HepG2 (cell line): ENCODE results near the gene PCDHA9. TPM values are rescaled to one million over a fixed set of nuclear protein-coding genes. Genes with fewer than 3 reads are reported as not detected.

ENCODE experiments used
- AHDC1 ChIP-seq: sonication (generic); formaldehyde crosslinking; IDR thresholded peaks from 2 replicates; pipeline ENCODE4 v1.5.1; 2020; ENCODE audit warnings: mild to moderate bottlenecking, missing genetic modification reagents, borderline replicate concordance
- EEA1 ChIP-seq: sonication (generic); formaldehyde crosslinking; IDR thresholded peaks from 2 replicates; pipeline ENCODE4 v1.5.1; 2020; ENCODE audit warnings: mild to moderate bottlenecking, missing genetic modification reagents, borderline replicate concordance
- MAFK ChIP-seq, 2 experiments: IDR thresholded peaks in 1 of 2; conservative IDR thresholded peaks in 1 of 2; 2 replicates each; pipeline ENCODE4 v1.6.1; 2011; ENCODE audit warnings: improper control_type of control experiment in 2 of 2, low read length in 2 of 2
- ZBTB34 ChIP-seq: sonication (generic); formaldehyde crosslinking; IDR thresholded peaks from 2 replicates; pipeline ENCODE4 v1.8.0; 2022; ENCODE audit warnings: mild to moderate bottlenecking, missing genetic modification reagents
- ZNF441 ChIP-seq: sonication (generic); formaldehyde crosslinking; IDR thresholded peaks from 2 replicates; pipeline ENCODE4 v1.7.0; 2021; ENCODE audit warnings: missing genetic modification reagents, borderline replicate concordance
- ZNF747 ChIP-seq: sonication (generic); formaldehyde crosslinking; IDR thresholded peaks from 2 replicates; pipeline ENCODE4 v1.8.1; 2023; ENCODE audit warnings: missing genetic modification reagents, mild to moderate bottlenecking, borderline replicate concordance
- ZZZ3 ChIP-seq: sonication (generic); formaldehyde crosslinking; IDR thresholded peaks from 2 replicates; pipeline ENCODE4 v1.4.0; 2020; ENCODE audit warnings: missing genetic modification reagents, mild to moderate bottlenecking, borderline replicate concordance
- polyA plus RNA-seq, 8 experiments: library from polyadenylated mRNA; depleted of rRNA in 3 of 8; stranded (reverse) in 7 of 8; unstranded in 1 of 8; fragments of >200 nt; fragmentation: Illumina TruSeq in 4 of 8; extraction: Trizol in 4 of 8; gene quantifications; 2 replicates each; pipeline versions ENCODE4 v1.2.1 to v1.2.3, GENCODE V29; 2011 to 2016; ENCODE audit warnings: low read depth in 4 of 8, missing spikeins in 1 of 8, mixed read lengths in 1 of 8; ENCODE audit not compliant: insufficient read depth in 1 of 8
- total RNA-seq, 5 experiments: library from RNA; depleted of rRNA; stranded (reverse); fragments of >200 nt; fragmentation: Illumina TruSeq; extraction: Trizol; gene quantifications; 2 replicates each; pipeline ENCODE4 v1.2.3, GENCODE V29; 2016; ENCODE audit warnings: low read depth in 1 of 5

PCDHA9 gene
- total and polyA plus RNA-seq, 2 of the 13 experiments (the other 11 are each of a cell fraction or from before 2014, with no cell fraction given): 0.03 TPM; not detected in 1

- TF ChIP-seq AHDC1 (no peak), EEA1 (CRISPR knock-in tag) (no peak), ZZZ3 (CRISPR knock-in tag) (no peak), ZBTB34 (no peak), MAFK (conservative IDR thresholded peaks at IDR 0.05 in 1 of 2, IDR thresholded peaks at IDR 0.05 in 1 of 2; ENCODE audit: low read length in 2 of 2) (peak in 1 of 2 experiments; percentile 31; a peak in 2 of 4 replicates), ZNF747 (no peak), ZNF441 (CRISPR knock-in tag) (no peak)
Observed at GRCh38 chr5:140855772-140856674, 7.8 kb downstream of the PCDHA9 start, which contains the start of gene PCDHA10 (continued).
